Measurements from ENCODE around the gene GAS2L3. TPM values are rescaled to one million over a fixed set of nuclear protein-coding genes. Genes with fewer than 3 reads are reported as not detected.

The GAS2L3 gene
- total RNA-seq, 4 donors from 2014 or later, result 0.80 to 15.7 (median 7.6) TPM

DNA sequence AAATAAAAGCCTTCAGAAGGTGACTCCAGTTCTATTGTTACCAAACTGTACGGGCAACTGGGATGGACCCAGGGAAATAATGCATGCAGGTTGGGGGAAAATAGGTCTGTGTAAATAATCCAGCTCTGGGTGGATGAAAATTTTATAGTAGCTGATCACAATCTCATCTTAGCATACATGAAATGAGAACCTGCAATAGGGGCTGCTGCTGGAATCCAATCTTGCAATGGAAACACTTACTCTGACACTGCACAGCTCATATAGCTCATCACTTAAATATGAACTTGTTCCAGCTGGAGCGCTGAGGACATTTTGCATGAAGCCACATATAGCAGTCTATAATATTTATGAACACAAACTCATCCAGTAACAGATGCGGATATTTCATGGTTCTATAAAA, 40.1 kb upstream of the GAS2L3 start:
- H3K9me3 ChIP-seq, result no peaks in the 10 kb centered on the region
- intact Hi-C loops (cut with DNase I; ENCODE audit: low total_unique reads) (no loop called here), in situ Hi-C loops (cut with MboI; ENCODE audit: low pct_ligation_motif_present in 1 of 4, low pct_unique_long_range_greater_than_20kb in 1 of 4, low sequenced_read_pairs in 3 of 4) (loop anchor here in 1 of 4 donors (25.0 kb wide), 1 partner anchor 146 kb away; no protein-coding TSS in a partner anchor)
- no peaks in the 10 kb centered on the region for H3K27me3 ChIP-seq
- no peak overlapping the region for H3K4me3 ChIP-seq
- H3K27ac ChIP-seq, result no peak overlapping the region
- H3K36me3 ChIP-seq, result no peaks in the 10 kb centered on the region
- no peaks in the 10 kb centered on the region for H3K4me1 ChIP-seq
- WGBS, 2 donors (ENCODE audit: low coverage in 1 of 2), result 82 to 96% methylated on average over 3 of the region's 3 CpGs
- TF ChIP-seq CTCF (IDR thresholded peaks at IDR 0.05), result no peak
- no peak for DNase-seq

GRCh38 chr12:100534625-100535227, 38.8 kb upstream of the GAS2L3 start:
- WGBS, 2 donors (ENCODE audit: low coverage in 1 of 2), result 38 to 49% methylated on average over 6 of the region's 6 CpGs
- no peak overlapping the region for H3K27ac ChIP-seq
- in situ Hi-C loops (cut with MboI; ENCODE audit: low pct_ligation_motif_present in 1 of 4, low pct_unique_long_range_greater_than_20kb in 1 of 4, low sequenced_read_pairs in 3 of 4) (loop anchor here in 1 of 4 donors (25.0 kb wide), 1 partner anchor 147 kb away; no protein-coding TSS in a partner anchor), intact Hi-C loops (cut with DNase I; ENCODE audit: low total_unique reads) (no loop called here)
- peaks cover 0 to 4% (median 0%) of the 10 kb centered on the region in 4 donors for H3K36me3 ChIP-seq
- no peaks in the 10 kb centered on the region for H3K27me3 ChIP-seq
- H3K4me1 ChIP-seq, result no peaks in the 10 kb centered on the region
- no peak overlapping the region for H3K4me3 ChIP-seq
- H3K9me3 ChIP-seq, result no peaks in the 10 kb centered on the region
- DNase-seq, result no peak
- TF ChIP-seq CTCF (IDR thresholded peaks at IDR 0.05), result peak in 1 of 5 experiments; percentile 17
- no peak for TF ChIP-seq POLR2AphosphoS5 (IDR thresholded peaks at IDR 0.05)
- no peak for TF ChIP-seq POLR2A (IDR thresholded peaks at IDR 0.05)
- no peak for TF ChIP-seq EP300 (IDR thresholded peaks at IDR 0.05; ENCODE audit: low read depth)

DNA sequence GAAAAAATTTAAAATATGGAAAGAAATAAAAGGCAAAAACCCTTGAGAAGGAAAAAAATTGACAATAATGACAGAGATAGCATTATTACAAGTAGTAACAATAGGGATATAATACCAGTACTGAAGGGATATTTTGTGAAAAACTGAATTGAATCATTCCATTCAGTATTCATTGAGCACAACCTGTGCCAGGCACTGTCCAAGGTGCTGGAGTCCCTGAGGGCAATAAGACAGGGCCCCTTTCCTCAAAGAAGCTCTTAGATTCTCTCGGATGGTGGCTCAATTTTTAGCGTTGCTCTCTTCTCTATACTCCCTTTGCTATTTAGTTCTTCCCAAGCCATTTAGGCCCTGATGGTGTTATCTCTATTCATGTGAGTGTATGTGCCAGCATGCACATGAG, 34.3 kb upstream of the GAS2L3 start:
- 37 to 61% methylated on average over 2 of the region's 2 CpGs for WGBS, 2 donors (ENCODE audit: low coverage in 1 of 2)
- H3K4me3 ChIP-seq, result no peak overlapping the region
- no peak for DNase-seq
- H3K27ac ChIP-seq, result no peak overlapping the region
- intact Hi-C loops (cut with DNase I; ENCODE audit: low total_unique reads), result no loop called here
- H3K4me1 ChIP-seq, result no peaks in the 10 kb centered on the region
- H3K27me3 ChIP-seq, result no peaks in the 10 kb centered on the region
- TF ChIP-seq EP300 (IDR thresholded peaks at IDR 0.05; ENCODE audit: low read depth) (no peak), POLR2A (IDR thresholded peaks at IDR 0.05) (no peak)
- no peaks in the 10 kb centered on the region for H3K9me3 ChIP-seq
- in situ Hi-C loops (cut with MboI; ENCODE audit: low pct_ligation_motif_present in 1 of 4, low pct_unique_long_range_greater_than_20kb in 1 of 4, low sequenced_read_pairs in 3 of 4), result loop anchor here in 1 of 4 donors (25.0 kb wide), 1 partner anchor 152 kb away; no protein-coding TSS in a partner anchor
- H3K36me3 ChIP-seq, result peaks cover 0 to 4% (median 0%) of the 10 kb centered on the region in 4 donors

GRCh38 chr12:100544165-100544564, 29.3 kb upstream of the GAS2L3 start:
- H3K4me3 ChIP-seq, result no peak overlapping the region
- H3K27me3 ChIP-seq, result no peaks in the 10 kb centered on the region
- 87 to 93% methylated on average over 2 to 4 of the region's 4 CpGs for WGBS, 2 donors (ENCODE audit: low coverage in 1 of 2)
- TF ChIP-seq POLR2AphosphoS5 (IDR thresholded peaks at IDR 0.05), result no peak
- no peak for TF ChIP-seq EP300 (IDR thresholded peaks at IDR 0.05; ENCODE audit: low read depth)
- no peak for TF ChIP-seq POLR2A (IDR thresholded peaks at IDR 0.05)
- no peak for TF ChIP-seq CTCF (IDR thresholded peaks at IDR 0.05)
- no peak overlapping the region for H3K27ac ChIP-seq
- in situ Hi-C loops (cut with MboI; ENCODE audit: low pct_ligation_motif_present in 1 of 4, low pct_unique_long_range_greater_than_20kb in 1 of 4, low sequenced_read_pairs in 3 of 4), result loop anchor here in 1 of 4 donors (25.0 kb wide), 1 partner anchor 157 kb away; no protein-coding TSS in a partner anchor
- H3K4me1 ChIP-seq, result no peaks in the 10 kb centered on the region
- no peak for DNase-seq
- H3K36me3 ChIP-seq, result peaks cover 0 to under 1% (median 0%) of the 10 kb centered on the region in 4 donors
- H3K9me3 ChIP-seq, result no peaks in the 10 kb centered on the region
- intact Hi-C loops (cut with DNase I; ENCODE audit: low total_unique reads), result no loop called here

All from transverse colon (tissue), 4 donors.